ENCODE measurements around the gene MTMR4.
"Not testable (repeated sequence)": the region's sequence is repeated elsewhere in the genome, so short reads cannot be mapped to it uniquely, and the experiment has no call there.

MTMR4 gene

GRCh38 chr17:58507123-58507634 is 7.3 kb downstream of the MTMR4 start:
- TF ChIP-seq CTCF (conservative IDR thresholded peaks at IDR 0.05; ENCODE audit: low read depth, low read length) = no peak
- no peak for DNase-seq (ENCODE audit: low read depth)
- no peak overlapping the region for H3K4me3 ChIP-seq (ENCODE audit: low read length)

- no peak overlapping the region for H3K4me3 ChIP-seq (ENCODE audit: low read length)
- TF ChIP-seq CTCF (conservative IDR thresholded peaks at IDR 0.05; ENCODE audit: low read depth, low read length) = no peak
- DNase-seq (ENCODE audit: low read depth) = no peak
Observed at GRCh38 chr17:58506354-58507080, 7.9 kb downstream of the MTMR4 start.

- H3K4me3 ChIP-seq (ENCODE audit: low read length) = no peak overlapping the region
- DNase-seq (ENCODE audit: low read depth) = no peak
Observed at GRCh38 chr17:58504826-58505351, 9.5 kb downstream of the MTMR4 start.

GRCh38 chr17:58503866-58504265 is 10.6 kb downstream of the MTMR4 start:
- no peak for DNase-seq (ENCODE audit: low read depth)
- H3K4me3 ChIP-seq (ENCODE audit: low read length) = no peak overlapping the region
- TF ChIP-seq CTCF (conservative IDR thresholded peaks at IDR 0.05; ENCODE audit: low read depth, low read length) = no peak

More at GRCh38 chr17:58504826-58505351, 9.5 kb downstream of the MTMR4 start:
- TF ChIP-seq CTCF (conservative IDR thresholded peaks at IDR 0.05; ENCODE audit: low read depth, low read length) = no peak

- not testable (repeated sequence) for DNase-seq (ENCODE audit: low read depth)
Observed at GRCh38 chr17:58503134-58503533, 11.3 kb downstream of the MTMR4 start.

GRCh38 chr17:58501451-58501850 is 13.0 kb downstream of the MTMR4 start:
- no peak for TF ChIP-seq CTCF (conservative IDR thresholded peaks at IDR 0.05; ENCODE audit: low read depth, low read length)
- no peak overlapping the region for H3K4me3 ChIP-seq (ENCODE audit: low read length)
- DNase-seq (ENCODE audit: low read depth) = no peak

More at GRCh38 chr17:58503134-58503533, 11.3 kb downstream of the MTMR4 start:
- not testable (repeated sequence) for H3K4me3 ChIP-seq (ENCODE audit: low read length)

GRCh38 chr17:58498177-58498828 is 16.1 kb downstream of the MTMR4 start:
- DNase-seq (ENCODE audit: low read depth) = no peak
- no peak for TF ChIP-seq CTCF (conservative IDR thresholded peaks at IDR 0.05; ENCODE audit: low read depth, low read length)
- no peak overlapping the region for H3K4me3 ChIP-seq (ENCODE audit: low read length)

Data from retinal pigment epithelial cell (primary cell).